ENCODE data around the gene ATP8B3. TPM values are rescaled to one million over a fixed set of nuclear protein-coding genes. Genes with fewer than 3 reads are reported as not detected.

The ATP8B3 gene
- total RNA-seq, 2 donors from 2014 or later: 0.51 to 0.74 TPM

DNA sequence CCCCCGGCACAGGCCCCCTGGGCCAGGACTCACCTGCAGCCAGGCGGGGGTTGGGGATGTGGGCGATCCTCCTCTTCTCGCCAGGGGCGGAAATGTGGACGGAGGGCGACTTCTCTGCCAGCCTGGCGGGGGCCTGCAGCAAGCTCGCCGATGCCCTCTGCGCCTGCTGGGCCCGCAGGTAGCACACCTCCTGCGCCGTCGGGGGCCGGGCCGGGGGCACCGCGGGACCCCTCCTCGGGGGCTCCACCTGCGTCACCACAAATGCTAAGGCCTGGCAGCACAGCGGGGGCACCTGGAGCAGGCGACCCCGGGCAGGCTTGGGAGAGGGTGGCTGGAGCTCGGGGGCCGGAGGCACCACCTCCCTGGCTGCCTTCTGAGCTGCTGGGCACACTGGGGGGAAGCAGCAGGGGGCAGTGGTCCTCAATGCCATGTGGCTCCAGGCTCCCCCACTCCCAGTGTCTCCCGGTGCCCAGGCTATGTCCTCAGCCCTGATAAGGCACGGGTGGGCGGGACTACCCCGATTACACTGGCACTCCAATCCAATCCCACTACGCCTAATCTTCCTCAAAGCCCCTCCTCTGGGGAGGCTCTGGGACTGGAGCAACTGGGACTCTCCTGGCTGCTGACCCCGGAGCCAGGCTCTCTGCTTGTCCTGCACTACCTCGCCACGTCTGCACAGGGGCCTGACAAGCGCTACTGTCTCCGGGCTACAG is 11.6 kb upstream of the ATP8B3 start:
- TF ChIP-seq, protein P1, sequence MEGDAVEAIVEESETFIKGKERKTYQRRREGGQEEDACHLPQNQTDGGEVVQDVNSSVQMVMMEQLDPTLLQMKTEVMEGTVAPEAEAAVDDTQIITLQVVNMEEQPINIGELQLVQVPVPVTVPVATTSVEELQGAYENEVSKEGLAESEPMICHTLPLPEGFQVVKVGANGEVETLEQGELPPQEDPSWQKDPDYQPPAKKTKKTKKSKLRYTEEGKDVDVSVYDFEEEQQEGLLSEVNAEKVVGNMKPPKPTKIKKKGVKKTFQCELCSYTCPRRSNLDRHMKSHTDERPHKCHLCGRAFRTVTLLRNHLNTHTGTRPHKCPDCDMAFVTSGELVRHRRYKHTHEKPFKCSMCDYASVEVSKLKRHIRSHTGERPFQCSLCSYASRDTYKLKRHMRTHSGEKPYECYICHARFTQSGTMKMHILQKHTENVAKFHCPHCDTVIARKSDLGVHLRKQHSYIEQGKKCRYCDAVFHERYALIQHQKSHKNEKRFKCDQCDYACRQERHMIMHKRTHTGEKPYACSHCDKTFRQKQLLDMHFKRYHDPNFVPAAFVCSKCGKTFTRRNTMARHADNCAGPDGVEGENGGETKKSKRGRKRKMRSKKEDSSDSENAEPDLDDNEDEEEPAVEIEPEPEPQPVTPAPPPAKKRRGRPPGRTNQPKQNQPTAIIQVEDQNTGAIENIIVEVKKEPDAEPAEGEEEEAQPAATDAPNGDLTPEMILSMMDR (IDR thresholded peaks at IDR 0.05): no peak
- Histone ChIP-seq H3K27me3 (no peaks in the 10 kb centered on the region), H3K4me1 (peaks cover 0 to 10% of the 10 kb centered on the region in 2 donors), H3K9me3 (no peaks in the 10 kb centered on the region), H3K27ac (no peak overlapping the region), H3K36me3 (peaks cover 78% of the 10 kb centered on the region), H3K4me3 (no peak overlapping the region)
- no peak for DNase-seq (ENCODE audit: low spot score)

DNA sequence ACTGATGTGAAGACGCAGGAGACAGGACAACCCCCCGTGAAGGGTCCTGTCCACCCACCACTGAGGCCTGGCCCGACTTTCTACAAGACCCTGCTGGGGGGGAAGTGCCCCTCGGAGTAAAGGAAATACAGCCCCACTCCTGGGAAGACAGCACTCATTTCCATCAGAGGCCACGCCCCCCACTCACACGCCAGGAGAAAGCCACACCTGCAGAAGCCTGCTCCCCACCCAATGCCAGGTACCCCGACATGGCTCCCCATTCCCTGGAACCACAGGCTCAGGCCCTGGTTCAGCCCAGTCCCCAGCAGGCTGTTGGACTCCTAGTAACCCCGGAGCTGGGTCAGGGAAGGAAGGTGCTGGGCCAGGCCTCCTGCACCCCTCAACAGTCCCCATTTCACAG is 10.9 kb upstream of the ATP8B3 start:
- H3K4me3 ChIP-seq: no peak overlapping the region
- no peaks in the 10 kb centered on the region for H3K9me3 ChIP-seq
- TF ChIP-seq, protein P1 (IDR thresholded peaks at IDR 0.05): no peak
- no peaks in the 10 kb centered on the region for H3K27me3 ChIP-seq
- DNase-seq (ENCODE audit: low spot score): no peak
- H3K27ac ChIP-seq: no peak overlapping the region
- H3K36me3 ChIP-seq: peaks cover 78% of the 10 kb centered on the region
- peaks cover 0 to 10% of the 10 kb centered on the region in 2 donors for H3K4me1 ChIP-seq

DNA sequence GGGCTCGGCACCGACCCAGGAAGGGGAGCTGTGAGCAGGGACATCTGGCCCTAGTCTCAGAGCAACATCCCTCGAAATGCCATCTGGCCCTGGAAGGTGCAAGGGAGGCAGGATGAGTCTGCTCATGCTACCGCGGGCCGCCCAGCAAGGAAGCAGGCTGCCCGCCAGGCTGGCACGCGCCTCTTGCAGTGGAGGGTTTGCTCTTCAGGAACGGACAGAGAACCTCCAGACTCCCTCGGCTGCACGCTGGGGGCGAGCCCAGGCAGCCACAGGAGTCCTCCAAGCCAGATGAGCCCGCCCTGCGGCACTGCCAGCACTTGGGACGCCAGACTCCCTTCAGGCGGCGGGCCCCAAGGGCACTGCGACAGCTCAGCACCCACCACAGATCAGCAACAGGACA is 10.1 kb upstream of the ATP8B3 start:
- H3K27me3 ChIP-seq: no peaks in the 10 kb centered on the region

DNA sequence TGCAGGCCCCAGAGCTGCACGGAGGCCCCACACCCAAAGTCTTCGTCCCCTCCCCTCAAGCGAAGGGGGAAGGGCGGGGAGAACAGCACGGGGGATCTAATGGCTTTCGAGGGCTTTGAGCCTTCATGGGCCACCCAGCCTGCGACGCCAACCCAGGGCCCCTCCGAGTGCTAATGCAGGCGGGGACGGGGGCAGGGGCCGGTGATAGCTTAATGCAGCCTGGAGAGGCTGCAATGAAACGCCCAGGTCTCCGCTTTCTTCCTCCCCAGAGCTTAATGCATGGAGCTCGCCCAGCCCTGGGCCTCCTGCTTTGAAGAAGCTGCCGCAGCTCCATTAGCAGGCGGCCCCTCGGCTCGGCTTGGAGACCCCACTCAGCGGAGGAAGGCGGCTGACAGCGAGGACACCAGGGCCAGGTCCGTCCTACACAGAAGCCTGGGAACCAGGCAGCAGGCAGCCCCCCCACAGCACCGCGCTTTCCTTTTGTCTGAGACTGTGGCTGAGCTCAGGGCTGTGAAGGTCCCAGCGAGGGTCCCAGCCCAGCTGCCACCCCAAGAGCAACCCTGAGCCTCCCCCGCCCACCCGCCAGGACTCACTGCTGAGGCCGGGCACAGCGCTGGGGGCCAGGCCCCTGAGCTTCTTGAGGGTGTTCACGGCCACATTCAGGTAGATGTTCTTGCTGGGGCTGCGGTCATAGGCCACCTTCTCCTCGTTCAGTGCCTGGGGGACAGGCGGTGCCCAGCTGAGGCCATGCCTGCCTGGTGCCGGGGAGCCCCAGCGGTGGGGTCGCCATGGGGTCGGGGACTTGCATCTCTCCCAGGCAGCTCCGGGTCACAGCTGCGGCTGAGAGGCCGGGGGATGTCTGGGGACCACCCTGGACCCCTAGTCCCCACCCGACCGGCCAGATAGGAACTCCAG is 7.5 kb upstream of the ATP8B3 start:
- Histone ChIP-seq H3K36me3 (peaks cover 91% of the 10 kb centered on the region), H3K27me3 (no peaks in the 10 kb centered on the region), H3K4me1 (no peaks in the 10 kb centered on the region), H3K9me3 (no peaks in the 10 kb centered on the region), H3K27ac (no peak overlapping the region), H3K4me3 (no peak overlapping the region)
- TF ChIP-seq, protein P1 (IDR thresholded peaks at IDR 0.05): no peak
- no peak for DNase-seq (ENCODE audit: low spot score)

More for the DNA sequence above, 10.1 kb upstream of the ATP8B3 start:
- H3K27ac ChIP-seq: no peak overlapping the region
- H3K4me1 ChIP-seq: peaks cover 0 to 10% of the 10 kb centered on the region in 2 donors
- H3K36me3 ChIP-seq: peaks cover 78% of the 10 kb centered on the region
- H3K4me3 ChIP-seq: no peak overlapping the region
- TF ChIP-seq, protein P1 (IDR thresholded peaks at IDR 0.05): no peak
- DNase-seq (ENCODE audit: low spot score): no peak
- H3K9me3 ChIP-seq: no peaks in the 10 kb centered on the region

DNA sequence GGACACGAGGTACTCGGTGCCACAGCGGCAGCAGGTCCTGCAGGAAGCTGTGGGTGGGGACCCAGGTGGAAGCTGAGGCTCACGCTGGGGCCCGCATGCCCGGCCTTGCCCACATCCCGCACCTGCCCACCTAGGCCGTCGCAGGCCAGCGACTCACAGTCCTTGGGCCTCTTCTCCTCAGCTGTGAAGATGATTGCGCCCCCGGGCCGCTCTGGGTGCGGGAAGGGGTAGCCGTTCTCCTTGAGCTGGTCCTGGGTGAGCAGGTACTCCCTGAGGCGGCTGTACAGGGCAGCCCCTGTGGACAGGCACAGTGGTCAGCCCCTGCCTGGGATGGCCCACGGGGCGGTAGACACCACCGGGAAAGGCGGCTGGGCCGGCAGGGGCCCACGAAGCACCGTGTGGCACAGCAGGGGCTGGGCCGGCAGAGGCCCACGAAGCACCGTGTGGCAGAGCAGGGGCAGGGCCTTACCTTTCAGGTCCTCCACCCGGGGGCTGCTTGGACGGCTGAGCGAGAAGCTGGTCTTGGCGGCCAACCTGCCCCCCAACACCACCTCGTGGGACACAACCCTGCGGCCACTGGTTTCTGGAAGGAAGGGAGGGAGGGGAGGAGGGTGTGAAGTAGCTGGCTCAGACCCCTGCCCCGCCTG is 6.6 kb upstream of the ATP8B3 start:
- Histone ChIP-seq H3K4me1 (peaks cover 0 to under 1% of the 10 kb centered on the region in 2 donors), H3K36me3 (peaks cover 84% of the 10 kb centered on the region), H3K27me3 (no peaks in the 10 kb centered on the region), H3K4me3 (no peak overlapping the region), H3K9me3 (no peaks in the 10 kb centered on the region), H3K27ac (no peak overlapping the region)
- DNase-seq (ENCODE audit: low spot score): no peak
- TF ChIP-seq, protein P1 (IDR thresholded peaks at IDR 0.05): no peak
